ENCODE data around the gene TBC1D2. TPM values are rescaled to one million over a fixed set of nuclear protein-coding genes. Genes with fewer than 3 reads are reported as not detected.

Gene TBC1D2
- total and polyA plus RNA-seq, 2 of the 4 experiments (the other 2 are of a cell fraction) = 36.9 to 62.7 TPM

GRCh38 chr9:98149422-98149821, 106.0 kb downstream of the TBC1D2 start:
- ATAC-seq (ENCODE audit: low read depth) (no peak), DNase-seq (no peak)
- no peak overlapping the region for H3K4me3 ChIP-seq (ENCODE audit: insufficient read depth, low read depth, low read length)
- H4K20me1 ChIP-seq (ENCODE audit: insufficient read depth, low read length) = no peaks in the 10 kb centered on the region
- no peak overlapping the region for H3K4ac ChIP-seq (ENCODE audit: low read depth, low read length)
- H3K27me3 ChIP-seq (ENCODE audit: control insufficient read depth, insufficient read depth, low read length) = no peaks in the 10 kb centered on the region
- no peak overlapping the region for H4K5ac ChIP-seq (ENCODE audit: low read depth, low read length)
- peaks cover 6% of the 10 kb centered on the region; the same call in 1 of the 2 replicates for H3K4me1 ChIP-seq (ENCODE audit: control insufficient read depth, insufficient read depth, low read length)
- TF ChIP-seq ELK1 (IDR thresholded peaks at IDR 0.05; ENCODE audit: borderline replicate concordance, low read depth, low read length) = no peak
- TF ChIP-seq SMC3 (IDR thresholded peaks at IDR 0.05; ENCODE audit: low read depth, low read length) = no peak
- TF ChIP-seq RAD21 (IDR thresholded peaks at IDR 0.05; ENCODE audit: low read length) = no peak
- TF ChIP-seq RCOR1 (IDR thresholded peaks at IDR 0.05; ENCODE audit: insufficient replicate concordance, low read length) = no peak
- no peak for TF ChIP-seq POLR2A (IDR thresholded peaks at IDR 0.05; ENCODE audit: low read depth, low read length)
- TF ChIP-seq MAZ (IDR thresholded peaks at IDR 0.05; ENCODE audit: borderline replicate concordance, low read depth, low read length) = no peak
- TF ChIP-seq CHD1 (IDR thresholded peaks at IDR 0.05; ENCODE audit: low read depth, low read length) = no peak
- TF ChIP-seq RFX5 (IDR thresholded peaks at IDR 0.05; ENCODE audit: low read depth, low read length) = no peak
- no peak for TF ChIP-seq NFE2L2 (IDR thresholded peaks at IDR 0.05; ENCODE audit: low read depth, low read length)
- TF ChIP-seq BHLHE40 (IDR thresholded peaks at IDR 0.05; ENCODE audit: low read depth, low read length) = no peak
- TF ChIP-seq CEBPB (IDR thresholded peaks at IDR 0.05; ENCODE audit: low read depth, low read length) = no peak
- no peak for TF ChIP-seq MXI1 (IDR thresholded peaks at IDR 0.05; ENCODE audit: borderline replicate concordance, low read depth, low read length)
- no peak for TF ChIP-seq USF2 (IDR thresholded peaks at IDR 0.05; ENCODE audit: low read depth, low read length)
- no peak for TF ChIP-seq CTCF (conservative IDR thresholded peaks at IDR 0.05; ENCODE audit: low read depth, low read length)
- in situ Hi-C loops (cut with MboI; ENCODE audit: low sequenced_read_pairs) = no loop called here
- BruUV-seq (replicated peaks) = no TSS peak
- no peak overlapping the region for H2BK20ac ChIP-seq (ENCODE audit: low read depth, low read length)
- no peaks in the 10 kb centered on the region for H3K9me3 ChIP-seq (ENCODE audit: control insufficient read depth, insufficient read depth, low read length)
- no peak overlapping the region for H3K27ac ChIP-seq (ENCODE audit: insufficient read depth, low read length)
- H3K36me3 ChIP-seq (ENCODE audit: control insufficient read depth, insufficient read depth, low read length) = no peaks in the 10 kb centered on the region
- no peak overlapping the region for H3K18ac ChIP-seq (ENCODE audit: low read depth, low read length)
- no peak overlapping the region for H4K91ac ChIP-seq (ENCODE audit: insufficient read depth, low read depth, low read length)
- H2AFZ ChIP-seq (replicated peaks; ENCODE audit: low read length, poor library complexity) = no peak overlapping the region
- H2BK15ac ChIP-seq (ENCODE audit: low read depth, low read length) = no peak overlapping the region
- no peak overlapping the region for H2AK5ac ChIP-seq (ENCODE audit: low read depth, low read length)
- no peak overlapping the region for H3K4me2 ChIP-seq (ENCODE audit: low read depth, low read length)
- no peak overlapping the region for H2BK120ac ChIP-seq (ENCODE audit: low read depth, low read length)
- H2BK5ac ChIP-seq (ENCODE audit: low read depth, low read length, poor library complexity, severe bottlenecking) = no peak overlapping the region
- H3K79me1 ChIP-seq (ENCODE audit: low read depth in 1 of 2, low read length in 2 of 2) = no peaks in the 10 kb centered on the region
- no CpG with 5 or more reads among the region's 3 CpGs for WGBS, 2 experiments (ENCODE audit: extremely low coverage in 2 of 2, insufficient read length in 1 of 2)
- intact Hi-C loops (cut with micrococcal nuclease) = no loop called here
- no peak overlapping the region for H2AK9ac ChIP-seq (replicated peaks; ENCODE audit: low read depth, low read length, poor library complexity)
- H3K56ac ChIP-seq (ENCODE audit: extremely low read depth, insufficient read depth, low read length) = no peak overlapping the region
- H3K9ac ChIP-seq (ENCODE audit: low read depth, low read length) = no peak overlapping the region
- ChIA-PET CTCF (interaction anchor here (0.9 kb wide), 1 partner anchor 20 kb away, joined by 6 read pairs; no protein-coding TSS in a partner anchor), POLR2A (ENCODE audit: unreplicated experiment) (no interaction called here)
- H4K8ac ChIP-seq (ENCODE audit: low read depth in 2 of 2, low read length in 2 of 2) = no peak overlapping the region
- no peak overlapping the region for H3K23ac ChIP-seq (ENCODE audit: low read depth, low read length)
- no peaks in the 10 kb centered on the region; the same call in 1 of the 2 replicates for H3K9me1 ChIP-seq (ENCODE audit: insufficient read depth, low read length)
- no peak overlapping the region for H3K14ac ChIP-seq (replicated peaks; ENCODE audit: low read depth, low read length)
- dilution Hi-C loops (cut with HindIII; ENCODE audit: low sequenced_read_pairs, unreplicated experiment) = no loop called here

Data from IMR-90 (cell line).